ENCODE measurements around the gene ATP2B2. TPM values are rescaled to one million over a fixed set of nuclear protein-coding genes. Genes with fewer than 3 reads are reported as not detected.
A peak's percentile ranks its signal among the peaks of the same experiment; 100 is the strongest.

Gene ATP2B2
- total and polyA plus RNA-seq, 9 of the 15 experiments (the other 6 are each of a cell fraction or from before 2014, with no cell fraction given), result 0.06 TPM; not detected in 8

- TF ChIP-seq, protein P1, sequence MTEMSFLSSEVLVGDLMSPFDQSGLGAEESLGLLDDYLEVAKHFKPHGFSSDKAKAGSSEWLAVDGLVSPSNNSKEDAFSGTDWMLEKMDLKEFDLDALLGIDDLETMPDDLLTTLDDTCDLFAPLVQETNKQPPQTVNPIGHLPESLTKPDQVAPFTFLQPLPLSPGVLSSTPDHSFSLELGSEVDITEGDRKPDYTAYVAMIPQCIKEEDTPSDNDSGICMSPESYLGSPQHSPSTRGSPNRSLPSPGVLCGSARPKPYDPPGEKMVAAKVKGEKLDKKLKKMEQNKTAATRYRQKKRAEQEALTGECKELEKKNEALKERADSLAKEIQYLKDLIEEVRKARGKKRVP (CRISPR knock-in tag; IDR thresholded peaks at IDR 0.05), result no peak
- TF ChIP-seq ARHGAP35 (IDR thresholded peaks at IDR 0.05; ENCODE audit: partially characterized antibody), result no peak
- TF ChIP-seq SAFB2 (IDR thresholded peaks at IDR 0.05; ENCODE audit: borderline replicate concordance, low read depth, low read length, severe bottlenecking), result no peak
- no peak for TF ChIP-seq NUFIP1 (IDR thresholded peaks at IDR 0.05; ENCODE audit: partially characterized antibody)
Measured at GRCh38 chr3:10305331-10305902, 200.0 kb downstream of the ATP2B2 start (continued).

GRCh38 chr3:10304905-10305304 is 200.5 kb downstream of the ATP2B2 start:
- TF ChIP-seq SUPT5H (IDR thresholded peaks at IDR 0.05) (peak; percentile 7; the same call in 1 of the 2 replicates), CREB1 (IDR thresholded peaks at IDR 0.05) (no peak), CREB1 (CRISPR knock-in tag; IDR thresholded peaks at IDR 0.05) (no peak), THRA (IDR thresholded peaks at IDR 0.05) (no peak), TSHZ1 (CRISPR knock-in tag; IDR thresholded peaks at IDR 0.05) (no peak), POLR2A (conservative IDR thresholded peaks at IDR 0.05) (0 out of 2 replicates have a peak, but pooled peaks have one; percentile 12), POLR2G (IDR thresholded peaks at IDR 0.05; ENCODE audit: low read depth, low read length) (peak; percentile 45; the same call in 1 of the 2 replicates)
- TF ChIP-seq, protein P2, sequence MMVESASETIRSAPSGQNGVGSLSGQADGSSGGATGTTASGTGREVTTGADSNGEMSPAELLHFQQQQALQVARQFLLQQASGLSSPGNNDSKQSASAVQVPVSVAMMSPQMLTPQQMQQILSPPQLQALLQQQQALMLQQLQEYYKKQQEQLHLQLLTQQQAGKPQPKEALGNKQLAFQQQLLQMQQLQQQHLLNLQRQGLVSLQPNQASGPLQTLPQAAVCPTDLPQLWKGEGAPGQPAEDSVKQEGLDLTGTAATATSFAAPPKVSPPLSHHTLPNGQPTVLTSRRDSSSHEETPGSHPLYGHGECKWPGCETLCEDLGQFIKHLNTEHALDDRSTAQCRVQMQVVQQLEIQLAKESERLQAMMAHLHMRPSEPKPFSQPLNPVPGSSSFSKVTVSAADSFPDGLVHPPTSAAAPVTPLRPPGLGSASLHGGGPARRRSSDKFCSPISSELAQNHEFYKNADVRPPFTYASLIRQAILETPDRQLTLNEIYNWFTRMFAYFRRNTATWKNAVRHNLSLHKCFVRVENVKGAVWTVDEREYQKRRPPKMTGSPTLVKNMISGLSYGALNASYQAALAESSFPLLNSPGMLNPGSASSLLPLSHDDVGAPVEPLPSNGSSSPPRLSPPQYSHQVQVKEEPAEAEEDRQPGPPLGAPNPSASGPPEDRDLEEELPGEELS (CRISPR knock-in tag; IDR thresholded peaks at IDR 0.05; ENCODE audit: borderline replicate concordance), result no peak
- Histone ChIP-seq H4K20me1 (replicated peaks; ENCODE audit: control insufficient read depth, insufficient read depth, low read length) (no peaks in the 10 kb centered on the region; the same call in none of the 2 replicates), H3K9me3 (replicated peaks; ENCODE audit: control insufficient read depth, insufficient read depth, low read depth, low read length) (no peaks in the 10 kb centered on the region), H3K27me3 (ENCODE audit: control insufficient read depth in 2 of 2, insufficient read depth in 2 of 2, low read length in 2 of 2) (no peaks in the 10 kb centered on the region), H3K4me2 (ENCODE audit: insufficient read depth, low read length) (no peak overlapping the region), H3K4me1 (replicated peaks in 1 of 2; ENCODE audit: control insufficient read depth in 2 of 2, insufficient read depth in 2 of 2, low read length in 2 of 2) (no peaks in the 10 kb centered on the region; a peak in 1 of 5 replicates), H3K4me3 (no peak overlapping the region), H2AFZ (ENCODE audit: low read depth, low read length) (no peak overlapping the region), H3K79me2 (ENCODE audit: control insufficient read depth, insufficient read depth, low read length) (no peaks in the 10 kb centered on the region), H3K36me3 (ENCODE audit: control insufficient read depth, insufficient read depth, low read length) (peaks cover 94% of the 10 kb centered on the region), H3K9ac (ENCODE audit: insufficient read depth in 1 of 2, low read depth in 2 of 2, low read length in 2 of 2) (peak overlapping the region in 1 of 2 experiments; percentile 16; a peak in 1 of 4 replicates), H3K9me1 (ENCODE audit: control insufficient read depth, insufficient read depth, low read length) (peaks cover 3% of the 10 kb centered on the region), H3K27ac (ENCODE audit: extremely low read depth, low read depth, low read length) (peak overlapping the region; percentile 21; the same call in 2 of the 3 replicates)
- POLR2A ChIA-PET, result interaction anchor here (0.6 to 6.9 kb wide), 9 partner anchors 8 to 415 kb away, joined by 3 to 49 read pairs (median 3); partner anchors contain the start of genes GHRL, SEC13 and TATDN2
- intact Hi-C loops (cut with micrococcal nuclease), result no loop called here
- BruUV-seq (replicated peaks), result no TSS peak
- DNase-seq (ENCODE audit: extremely low read depth in 1 of 4, low spot score in 3 of 4), result peak in 1 of 4 experiments; percentile 43
- in situ Hi-C loops (cut with MboI), result loop anchor here (25.0 kb wide), 1 partner anchor 793 kb away; no protein-coding TSS in a partner anchor
- no peak; the same call in 2 of the 3 replicates for ATAC-seq
- WGBS (ENCODE audit: insufficient coverage, low coverage, missing lambda C conversion rate), result 94% methylated on average over 8 of the region's 8 CpGs
- CTCF ChIA-PET (ENCODE audit: low intra/inter-chr PET ratio), result no interaction called here
- no peak for FAIRE-seq
